HG02943 (cell line): ENCODE measurements around the gene ZBTB5.

Experiments used
- ATAC-seq: cut with Tn5 transposase; IDR thresholded peaks from one replicate; pipeline ENCODE4 v1.9.1; 2021; ENCODE audit warnings: mild to moderate bottlenecking, low read depth, moderate library complexity; ENCODE audit not compliant: unreplicated experiment

ZBTB5 gene

GRCh38 chr9:37453827-37454226, 11.4 kb downstream of the ZBTB5 start:
- ATAC-seq: no peak

- ATAC-seq: no peak
Measured at GRCh38 chr9:37452611-37453010, 12.6 kb downstream of the ZBTB5 start.

GRCh38 chr9:37451628-37452027, 13.6 kb downstream of the ZBTB5 start:
- no peak for ATAC-seq

GRCh38 chr9:37449862-37450632, 15.2 kb downstream of the ZBTB5 start:
- ATAC-seq: no peak

- no peak for ATAC-seq
Measured at GRCh38 chr9:37447111-37447510, 18.1 kb downstream of the ZBTB5 start.

GRCh38 chr9:37446401-37446800, 18.8 kb downstream of the ZBTB5 start:
- ATAC-seq: no peak

- no peak for ATAC-seq
Measured at GRCh38 chr9:37445832-37446231, 19.4 kb downstream of the ZBTB5 start.

GRCh38 chr9:37444890-37445289, 20.4 kb downstream of the ZBTB5 start:
- ATAC-seq: no peak

- no peak for ATAC-seq
Measured at GRCh38 chr9:37443566-37443965, 21.7 kb downstream of the ZBTB5 start.

GRCh38 chr9:37442556-37442955, 22.7 kb downstream of the ZBTB5 start:
- no peak for ATAC-seq

- ATAC-seq: no peak
Measured at GRCh38 chr9:37441776-37442370, 23.4 kb downstream of the ZBTB5 start.

GRCh38 chr9:37438359-37438758, 26.9 kb downstream of the ZBTB5 start:
- ATAC-seq: no peak

GRCh38 chr9:37437621-37438020, 27.6 kb downstream of the ZBTB5 start:
- no peak for ATAC-seq

GRCh38 chr9:37437010-37437409, 28.2 kb downstream of the ZBTB5 start:
- ATAC-seq: no peak

GRCh38 chr9:37436540-37436939, 28.7 kb downstream of the ZBTB5 start:
- ATAC-seq: no peak

- ATAC-seq: no peak
Measured at GRCh38 chr9:37433867-37434371, 31.3 kb downstream of the ZBTB5 start.

- no peak for ATAC-seq
Measured at GRCh38 chr9:37432020-37432419, 33.2 kb downstream of the ZBTB5 start.

- no peak for ATAC-seq
Measured at GRCh38 chr9:37430841-37431597, 34.2 kb downstream of the ZBTB5 start.

- no peak for ATAC-seq
Measured at GRCh38 chr9:37429441-37430285, 35.6 kb downstream of the ZBTB5 start.

GRCh38 chr9:37428345-37428744, 36.9 kb downstream of the ZBTB5 start:
- no peak for ATAC-seq
